ENCODE measurements around the gene SLC20A1.
"Not testable (repeated sequence)": the region's sequence is repeated elsewhere in the genome, so short reads cannot be mapped to it uniquely, and the experiment has no call there.

The SLC20A1 gene

DNA sequence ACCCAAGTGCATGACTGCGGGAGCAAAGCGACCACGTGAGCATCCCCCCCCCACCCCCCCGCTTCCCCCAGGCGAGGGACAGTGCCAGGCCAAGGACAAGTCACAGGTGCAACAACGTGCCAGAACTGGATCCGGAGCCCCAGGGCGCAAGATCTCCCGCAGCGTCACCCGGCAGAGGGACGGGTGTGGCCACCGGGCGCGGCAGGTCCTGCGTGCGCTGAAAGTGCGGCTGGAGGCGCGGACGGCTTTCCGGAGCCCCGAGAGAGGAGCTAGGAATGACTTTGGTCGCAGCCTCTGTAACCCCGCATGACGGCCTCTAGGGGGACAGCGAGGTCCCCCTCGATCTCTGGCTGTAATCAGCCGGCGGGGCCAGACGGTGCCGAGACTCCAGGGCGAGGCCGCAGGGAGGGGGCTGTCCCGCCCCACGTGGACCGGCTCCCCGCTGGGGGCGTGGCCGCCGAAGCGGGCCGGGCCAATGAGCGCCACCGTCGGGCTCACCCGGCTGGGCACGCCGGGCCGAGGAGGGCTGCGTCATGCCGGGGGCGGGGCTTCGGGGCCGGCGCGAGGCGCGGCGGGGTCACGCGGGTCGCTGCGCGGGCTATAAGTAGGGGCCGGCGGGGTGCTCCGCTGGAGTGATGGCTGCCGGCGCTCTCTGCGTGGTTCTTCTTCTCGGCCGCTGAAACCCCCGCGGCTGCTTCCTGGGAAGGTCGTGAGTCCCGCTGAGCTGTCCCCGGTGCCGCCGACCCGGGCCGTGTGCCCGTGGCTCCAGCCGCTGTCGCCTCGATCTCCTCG is at the start of gene SLC20A1:
Gene SLC20A1, plus strand, starts transcription at position 630 of the 792 bp plus-strand sequence. CDS start 890 bp downstream, outside the sequence.
- no peak for FAIRE-seq

GRCh38 chr2:112597537-112598322 is 48.0 kb upstream of the SLC20A1 start:
- FAIRE-seq, result no peak

- no peak for FAIRE-seq
Measured at GRCh38 chr2:112600634-112601033, 45.1 kb upstream of the SLC20A1 start.

DNA sequence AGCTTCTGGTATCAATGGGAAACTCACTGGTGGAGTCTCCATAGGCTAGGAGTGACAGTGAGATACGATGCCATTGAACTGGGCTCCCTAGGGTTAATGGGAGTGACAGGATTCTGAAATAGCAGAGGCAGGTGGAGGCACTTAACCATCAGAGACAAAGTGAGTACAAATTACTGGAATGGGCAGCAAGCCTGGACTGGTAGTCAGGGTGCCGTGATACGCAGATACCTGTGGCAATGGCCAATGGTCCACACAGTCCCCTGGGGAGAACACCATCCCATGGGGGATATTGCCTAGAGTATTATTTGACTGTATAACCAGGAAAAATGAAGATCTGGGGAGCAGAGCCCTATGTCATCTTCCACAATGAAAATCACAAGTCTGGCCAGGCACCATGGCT is 44.0 kb upstream of the SLC20A1 start:
- FAIRE-seq, result no peak

DNA sequence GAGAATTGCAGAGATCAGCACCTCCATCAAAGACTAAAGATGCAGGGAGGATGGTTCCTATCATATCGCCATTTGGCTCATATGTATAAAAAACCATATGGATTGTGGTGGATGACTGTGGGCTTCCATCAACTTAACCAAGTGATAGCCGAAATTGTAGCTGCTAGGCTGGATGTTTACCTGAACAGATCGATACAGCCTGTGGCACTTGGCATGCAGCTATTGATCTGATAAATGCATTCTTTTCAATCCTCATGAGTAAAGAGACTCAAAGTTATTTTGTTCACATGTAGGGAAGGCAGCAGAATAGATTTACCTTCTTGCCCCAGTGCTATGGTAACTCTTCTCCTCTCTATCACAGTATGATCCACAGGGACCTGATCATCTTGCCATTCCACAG is 42.8 kb upstream of the SLC20A1 start:
- no peak for FAIRE-seq

GRCh38 chr2:112603731-112604130 is 42.0 kb upstream of the SLC20A1 start:
- FAIRE-seq, result no peak

- FAIRE-seq, result no peak
Measured at GRCh38 chr2:112604952-112605351, 40.8 kb upstream of the SLC20A1 start.

DNA sequence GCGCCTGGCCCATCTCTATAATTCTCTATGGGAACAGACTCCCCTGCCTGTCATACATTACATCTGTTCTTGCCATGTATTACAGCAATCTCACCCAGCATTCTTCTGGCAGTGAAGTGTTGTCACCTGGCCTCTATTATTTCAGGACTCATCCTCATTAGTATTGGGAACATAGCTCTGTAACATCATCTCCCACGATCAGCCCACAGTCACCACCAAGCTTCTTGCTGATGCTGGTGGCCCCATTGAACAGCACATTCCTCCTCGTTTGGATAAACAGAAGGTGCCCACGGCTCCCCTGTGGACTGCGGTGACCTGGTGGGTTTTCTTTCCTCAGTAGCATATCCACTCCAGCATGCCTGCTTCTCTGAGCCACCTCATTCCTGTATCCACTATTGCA is 39.8 kb upstream of the SLC20A1 start:
- no peak for FAIRE-seq

DNA sequence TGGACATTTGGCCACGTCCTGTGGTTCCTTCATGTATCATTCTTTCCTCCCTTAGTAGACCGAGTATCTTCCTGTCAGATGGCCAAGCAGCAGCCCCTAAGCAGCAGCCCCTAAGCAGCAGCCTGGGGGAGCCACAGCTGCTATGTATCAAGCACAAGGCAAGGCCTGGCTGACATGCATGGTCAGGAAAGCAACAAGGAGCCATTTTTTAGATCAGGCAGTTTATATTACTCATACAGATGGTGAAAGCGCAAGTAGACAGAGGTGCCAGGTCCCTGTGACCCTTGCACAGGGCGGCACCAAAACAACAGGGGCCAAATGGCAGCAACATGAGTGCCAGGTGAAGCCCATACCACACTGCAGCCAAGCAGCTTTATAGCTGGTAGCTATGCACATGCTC is 39.2 kb upstream of the SLC20A1 start:
- no peak for FAIRE-seq

DNA sequence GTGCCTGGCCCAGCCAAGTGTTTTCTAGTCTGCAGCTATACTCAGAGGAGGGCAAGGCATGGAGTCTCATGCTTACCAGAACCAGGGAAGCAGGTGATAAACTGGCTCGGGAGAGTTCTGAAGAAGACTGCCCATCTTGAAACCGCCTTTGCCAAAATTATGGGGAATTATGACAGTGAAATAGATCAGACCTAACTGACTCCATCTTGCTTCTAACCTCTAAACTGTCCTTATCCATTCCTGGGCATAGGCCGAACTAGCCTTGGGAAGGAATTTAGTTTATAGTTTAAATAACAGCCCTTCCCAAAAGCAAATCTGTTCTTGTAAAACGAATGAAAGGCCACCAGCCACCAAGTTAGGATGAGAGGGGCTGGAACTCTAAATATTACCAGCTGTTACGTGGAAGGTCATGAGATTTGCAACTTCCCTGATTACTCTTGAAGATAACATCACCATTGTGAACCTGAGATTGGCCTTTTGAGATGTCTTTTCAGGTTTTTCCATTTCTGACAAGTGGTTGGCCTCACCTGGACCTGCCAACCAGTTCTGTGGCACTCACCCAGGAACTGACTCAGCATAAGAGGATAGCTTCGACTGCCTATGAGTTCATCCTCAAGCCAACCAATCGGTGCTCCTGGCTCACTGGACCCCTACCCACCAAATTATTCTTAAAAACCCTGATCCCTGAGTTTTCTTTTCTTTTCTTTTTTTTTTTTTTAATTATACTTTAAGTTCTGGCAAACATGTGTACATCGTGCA is 37.9 kb upstream of the SLC20A1 start:
- no peak for FAIRE-seq

DNA sequence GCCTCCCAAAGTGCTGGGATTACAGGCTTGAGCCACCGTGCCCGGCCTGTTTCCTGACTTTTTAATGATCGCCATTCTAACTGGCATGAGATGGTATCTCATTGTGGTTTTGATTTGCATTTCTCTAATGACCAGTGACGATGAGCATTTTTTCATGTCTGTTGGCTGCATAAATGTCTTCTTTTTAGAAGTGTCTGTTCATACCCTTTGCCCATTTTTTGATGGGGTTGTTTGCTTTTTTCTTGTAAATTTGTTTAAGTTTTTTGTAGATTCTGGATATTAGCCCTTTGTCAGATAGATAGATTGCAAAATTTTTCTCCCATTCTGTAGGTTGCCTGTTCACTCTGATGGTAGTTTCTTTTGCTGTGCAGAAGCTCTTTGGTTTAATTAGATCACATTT is 36.4 kb upstream of the SLC20A1 start:
- not testable (repeated sequence) for FAIRE-seq

DNA sequence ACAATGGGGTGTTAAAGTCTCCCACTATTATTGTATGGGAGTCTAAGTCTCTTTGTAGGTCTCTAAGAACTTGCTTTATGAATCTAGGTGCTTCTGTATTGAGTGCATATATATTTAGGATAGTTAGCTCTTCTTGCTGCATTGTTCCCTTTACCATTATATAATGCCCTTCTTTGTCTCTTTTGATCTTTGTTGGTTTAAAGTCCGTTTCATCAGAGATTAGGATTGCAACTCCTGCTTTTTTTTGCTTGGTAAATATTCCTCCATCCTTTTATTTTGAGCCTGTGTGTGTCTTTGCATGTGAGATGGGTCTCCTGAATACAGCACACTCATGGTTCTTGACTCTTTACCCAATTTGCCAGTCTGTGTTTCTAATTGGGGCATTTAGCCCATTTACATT is 33.5 kb upstream of the SLC20A1 start:
- not testable (repeated sequence) for FAIRE-seq

DNA sequence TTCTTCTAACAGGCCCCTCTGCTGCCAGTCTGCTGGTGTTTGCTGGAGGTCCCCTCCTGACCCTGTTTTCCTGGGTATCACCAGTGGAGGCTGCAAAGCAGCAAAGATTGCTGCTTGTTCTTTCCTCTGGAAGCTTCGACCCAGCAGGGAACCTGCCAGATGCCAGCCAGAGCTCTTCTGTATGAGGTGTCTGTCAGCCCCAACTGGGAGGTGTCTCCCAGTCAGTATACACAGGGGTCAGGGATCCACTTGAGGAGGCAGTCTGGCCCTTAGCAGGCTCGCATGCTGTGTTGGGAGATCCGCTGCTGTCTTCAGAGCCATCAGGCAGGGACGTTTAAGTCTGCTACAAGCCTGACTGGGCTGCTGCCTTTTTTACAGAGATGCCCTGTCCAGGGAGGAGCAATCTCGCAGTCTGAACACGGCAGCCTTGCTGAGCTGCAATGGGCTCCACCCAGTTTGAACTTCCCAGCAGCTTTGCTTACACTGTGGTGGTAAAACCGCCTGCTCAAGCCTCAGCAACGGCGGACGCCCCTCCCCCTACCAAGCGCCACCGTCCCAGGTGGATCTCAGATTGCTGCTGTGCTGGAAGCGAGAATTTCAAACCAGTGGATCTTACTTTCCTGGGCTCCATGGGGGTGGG is 31.4 kb upstream of the SLC20A1 start:
- FAIRE-seq, result no peak

DNA sequence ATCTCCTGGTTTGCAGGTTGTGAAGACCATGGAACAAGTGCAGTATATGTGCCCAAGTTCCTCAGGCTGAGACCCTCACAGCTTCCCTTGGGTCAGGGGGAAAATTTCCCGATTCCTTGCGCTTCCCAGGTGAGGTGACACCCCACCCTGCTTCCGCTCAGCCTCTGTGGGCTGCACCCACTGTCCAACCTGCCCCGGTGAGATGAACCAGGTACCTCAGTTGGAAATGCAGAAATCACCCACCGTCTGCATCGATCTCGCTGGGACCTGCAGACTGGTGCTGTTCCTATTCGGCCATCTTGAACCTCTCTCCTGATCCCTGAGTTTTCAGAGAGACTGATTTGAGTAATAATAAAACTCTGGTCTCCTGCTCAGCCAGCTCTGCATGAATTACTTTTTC is 30.7 kb upstream of the SLC20A1 start:
- no peak for FAIRE-seq

- FAIRE-seq, result not testable (repeated sequence)
Measured at GRCh38 chr2:112615798-112616197, 29.9 kb upstream of the SLC20A1 start.

GRCh38 chr2:112618383-112618782 is 27.4 kb upstream of the SLC20A1 start:
- no peak for FAIRE-seq

DNA sequence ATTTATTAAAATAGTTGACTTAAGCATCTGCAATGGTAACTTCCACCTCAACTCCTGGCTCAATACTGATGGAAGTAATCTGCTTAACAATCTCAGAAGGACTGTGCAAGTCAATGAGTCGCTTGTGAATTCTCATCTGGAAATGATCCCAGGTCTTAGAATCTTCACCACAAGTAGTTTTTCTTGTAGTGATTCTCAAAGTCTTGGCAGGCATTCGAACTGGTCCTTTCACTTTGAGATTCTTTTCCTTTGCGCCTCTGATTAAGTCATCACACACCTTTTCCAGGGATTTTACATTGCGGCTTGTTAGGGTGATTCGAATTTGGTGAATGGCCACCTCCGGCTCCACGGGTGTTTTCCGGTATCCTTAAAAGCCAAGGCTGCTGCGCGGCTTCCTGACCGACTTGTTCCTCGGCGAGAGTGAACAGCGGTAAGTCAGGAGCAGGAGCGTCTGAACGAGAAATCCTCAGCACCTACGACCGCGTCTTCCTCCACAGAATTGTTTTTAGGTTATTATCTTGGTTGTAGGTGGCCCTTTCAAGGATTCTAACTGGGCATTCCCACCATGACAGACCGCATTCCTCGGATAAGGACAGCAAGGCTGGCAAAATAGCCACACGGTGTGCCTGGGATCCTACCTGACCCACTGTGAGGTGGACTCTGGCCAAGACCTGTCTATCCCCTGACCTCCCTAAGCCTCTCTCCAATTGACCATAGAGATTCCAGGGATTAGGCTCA is 23.8 kb upstream of the SLC20A1 start:
- FAIRE-seq, result no peak

GRCh38 chr2:112622528-112622849 is 23.2 kb upstream of the SLC20A1 start:
- no peak for FAIRE-seq

DNA sequence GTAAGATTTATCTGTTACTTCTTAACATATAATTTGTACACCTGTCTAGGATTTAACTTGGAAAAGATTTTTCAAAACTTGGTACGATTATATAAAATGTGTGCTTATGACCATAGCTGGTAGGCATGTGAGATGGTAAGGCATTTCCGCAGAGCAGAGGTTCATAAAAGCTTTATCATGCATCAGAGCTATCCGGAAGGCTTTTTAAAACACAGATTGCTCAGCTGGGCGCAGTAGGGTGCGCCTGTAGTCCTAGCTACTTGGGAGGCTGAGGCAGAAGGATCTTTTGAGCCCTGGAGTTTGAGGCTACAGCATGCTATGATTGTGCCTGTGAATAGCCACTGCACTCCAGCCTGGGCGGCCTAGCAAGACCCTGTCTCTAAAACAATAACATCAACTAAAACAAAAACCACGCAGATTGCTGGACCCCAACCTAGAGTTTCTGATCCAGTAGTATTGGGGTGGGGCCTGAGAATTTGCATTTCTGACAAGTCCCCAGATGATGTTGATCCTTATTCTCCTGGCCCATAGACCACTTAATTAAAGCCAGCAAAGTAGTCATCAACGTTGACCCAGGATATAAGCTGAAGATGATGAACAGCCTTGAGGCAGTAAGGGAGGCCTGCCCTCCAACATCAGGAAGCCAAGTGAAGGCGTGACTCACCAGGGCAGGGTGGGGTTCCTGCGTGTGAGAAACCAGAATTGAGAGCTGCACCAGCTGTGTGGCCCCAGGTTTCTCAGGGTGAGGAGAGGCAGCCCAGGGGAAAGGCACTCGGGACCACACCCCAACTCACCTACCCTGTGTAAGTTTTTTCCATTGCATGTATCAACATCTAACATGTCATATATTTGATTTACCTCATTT is 21.6 kb upstream of the SLC20A1 start:
- FAIRE-seq, result no peak

DNA sequence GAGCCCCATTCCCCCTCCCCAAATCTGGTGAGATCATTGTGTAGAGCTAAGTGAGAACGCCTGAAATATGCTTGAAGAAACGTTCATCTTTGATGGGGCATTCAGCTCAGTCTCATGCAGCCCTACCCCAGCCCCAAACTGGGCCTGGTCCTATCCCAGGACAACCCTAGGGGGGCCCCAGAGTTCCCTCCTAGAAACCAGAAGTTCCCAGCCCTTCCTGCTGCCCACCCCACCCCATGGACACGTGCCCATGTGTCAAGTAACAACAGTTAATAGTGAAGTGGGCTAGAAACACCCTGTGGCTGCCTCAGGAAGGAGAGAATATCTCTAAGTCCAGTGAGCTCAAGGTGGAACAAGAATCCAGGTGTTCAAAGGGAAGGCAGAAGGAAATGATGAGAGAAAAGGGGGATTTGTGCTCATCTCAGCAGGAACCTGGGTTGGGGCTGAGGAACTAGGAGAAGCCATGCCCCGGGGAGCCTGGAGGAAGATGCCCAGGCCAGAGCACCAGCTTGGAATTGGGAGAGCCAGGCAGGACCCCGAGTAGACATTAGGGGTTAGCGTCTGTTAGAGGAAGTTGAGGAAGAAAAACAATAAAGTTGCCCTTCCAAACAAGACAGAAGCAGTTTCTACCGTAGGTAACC is 20.1 kb upstream of the SLC20A1 start:
- no peak for FAIRE-seq

DNA sequence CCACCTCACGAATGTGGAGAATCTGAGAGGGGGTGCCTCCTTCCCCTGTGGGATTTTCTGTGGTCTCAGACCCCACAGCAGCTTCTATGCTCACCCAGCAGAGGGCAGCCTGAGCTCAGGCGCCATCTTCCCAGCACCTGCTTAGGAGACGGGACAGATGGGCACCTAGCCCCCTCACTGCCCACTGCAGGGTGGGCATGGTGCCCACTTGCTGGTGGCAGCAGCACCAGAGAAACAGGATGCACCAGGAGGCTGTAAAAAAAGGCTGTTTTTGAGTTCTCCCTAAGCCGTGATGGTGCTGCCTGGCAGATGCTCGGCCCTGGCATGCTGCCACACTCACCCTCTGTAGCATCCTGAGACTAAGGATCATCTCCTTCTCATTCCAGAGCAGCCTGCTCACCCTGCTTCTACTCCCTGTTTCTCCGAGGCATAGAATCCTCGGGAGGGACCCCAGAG is 19.1 kb upstream of the SLC20A1 start:
- FAIRE-seq, result no peak
